Right lobe of liver (tissue), 6 donors: ENCODE results near the gene GIMAP6. TPM values are rescaled to one million over a fixed set of nuclear protein-coding genes. Genes with fewer than 3 reads are reported as not detected.

ENCODE experiments used
- ATAC-seq, 4 donors: fragments of 200-7000 bp; cut with Tn5 transposase; one replicate each; pipeline ENCODE4 v1.9.1; 2020; ENCODE audit warnings: mild to moderate bottlenecking in 4 of 4, moderate library complexity in 4 of 4
- DNase-seq, 3 donors: peaks; one replicate each; pipeline ENCODE4 v3.0.0-alpha.2; 2020
- H3K27ac ChIP-seq, 3 donors: fragments of 200-600 bp; one replicate each; pipeline ENCODE4 v1.8.0; 2022
- H3K27me3 ChIP-seq, 2 donors: fragments of 200-600 bp; one replicate each; pipeline ENCODE4 v1.8.0; 2022
- H3K36me3 ChIP-seq, 4 donors: fragments of 200-600 bp; sonication (generic) in 1 of 4; one replicate each; pipeline versions ENCODE4 v1.5.1 to v1.8.0; 2017 to 2022; ENCODE audit warnings: control low read depth in 1 of 4
- H3K4me1 ChIP-seq, 4 donors: fragments of 200-600 bp; sonication (generic) in 1 of 4; one replicate each; pipeline versions ENCODE4 v1.5.1 to v1.8.0; 2017 to 2022; ENCODE audit warnings: control low read depth in 1 of 4
- H3K4me3 ChIP-seq, 3 donors: fragments of 200-600 bp; one replicate each; pipeline ENCODE4 v1.8.0; 2022
- H3K9me3 ChIP-seq, 4 donors: fragments of 200-600 bp; sonication (generic) in 1 of 4; one replicate each; pipeline versions ENCODE4 v1.5.1 to v1.8.0; 2017 to 2022; ENCODE audit warnings: control low read depth in 1 of 4
- POLR2A ChIP-seq: fragments of 450-650 bp; IDR thresholded peaks from one replicate; pipeline ENCODE4 v1.6.1; 2017; ENCODE audit warnings: antibody characterized with exemption, mild to moderate bottlenecking
- WGBS: methylation state at CpG from one replicate; pipeline ENCODE4 v1.1.6; 2018; ENCODE audit warnings: low coverage, low lambda C conversion rate; ENCODE audit not compliant: insufficient coverage; ENCODE audit errors: missing lambda C conversion rate; 5-methylcytosine and 5-hydroxymethylcytosine counted together
- intact Hi-C, 2 donors: fragments of 100-400 bp; cut with DNase I; formaldehyde crosslinking; loops; one replicate each; pipeline versions ENCODE4 v1.11.2 to v1.14.1; 2022
- total RNA-seq, 6 experiments: library from RNA; depleted of rRNA in 2 of 6; stranded (reverse); fragments of >200 nt in 2 of 6; fragmentation: NEBNext Ultra II Directional in 3 of 6; extraction: Animal tissue kit (Norgen Biotek cat#: 25700) in 3 of 6; gene quantifications; one replicate each; pipeline versions ENCODE4 v1.1.0 to v1.2.4, GENCODE V29; 2016 to 2023
- TF ChIP-seq, protein P1 (sequence below), 4 donors: fragments of 200-600 bp in 3 of 4; fragments of 450-650 bp in 1 of 4; IDR thresholded peaks; one replicate each; pipeline versions ENCODE4 v1.5.1 to v1.8.0; 2016 to 2022; ENCODE audit warnings: antibody characterized with exemption in 4 of 4, mild to moderate bottlenecking in 2 of 4
- donor health status: DM: no; HTN: yes; CAD: no.
- donor health status: DM: no; HTN: no; CAD: no.
- donor health status: DM: no; HTN: no; CAD: no.
- donor health status: DM: no; HTN: yes; CAD: no.
- donor health status: DM: no; HTN: yes; CAD: no.

GIMAP6 gene
- total RNA-seq, 6 experiments from 2014 or later: 4.7 to 10.2 (median 8.4) TPM

DNA sequence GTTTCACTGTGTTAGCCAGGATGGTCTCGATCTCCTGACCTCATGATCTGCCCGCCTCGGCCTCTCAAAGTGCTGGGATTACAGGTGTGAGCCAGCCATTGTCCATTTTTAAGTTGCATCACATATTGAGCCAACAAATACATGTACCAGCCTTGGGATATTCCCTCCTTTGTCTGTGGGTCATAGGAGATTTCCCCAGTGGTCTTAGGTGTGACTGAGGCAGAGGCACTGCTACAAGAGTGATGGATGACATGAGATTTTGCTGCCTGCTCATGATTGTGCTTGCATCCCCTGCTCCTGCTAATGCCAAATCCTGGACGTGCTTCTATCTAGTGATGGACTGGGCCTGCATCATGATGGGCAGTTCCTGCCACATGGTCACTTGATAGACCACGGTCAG, 10.7 kb upstream of the GIMAP6 start:
- TF ChIP-seq POLR2A: no peak
- TF ChIP-seq, protein P1, sequence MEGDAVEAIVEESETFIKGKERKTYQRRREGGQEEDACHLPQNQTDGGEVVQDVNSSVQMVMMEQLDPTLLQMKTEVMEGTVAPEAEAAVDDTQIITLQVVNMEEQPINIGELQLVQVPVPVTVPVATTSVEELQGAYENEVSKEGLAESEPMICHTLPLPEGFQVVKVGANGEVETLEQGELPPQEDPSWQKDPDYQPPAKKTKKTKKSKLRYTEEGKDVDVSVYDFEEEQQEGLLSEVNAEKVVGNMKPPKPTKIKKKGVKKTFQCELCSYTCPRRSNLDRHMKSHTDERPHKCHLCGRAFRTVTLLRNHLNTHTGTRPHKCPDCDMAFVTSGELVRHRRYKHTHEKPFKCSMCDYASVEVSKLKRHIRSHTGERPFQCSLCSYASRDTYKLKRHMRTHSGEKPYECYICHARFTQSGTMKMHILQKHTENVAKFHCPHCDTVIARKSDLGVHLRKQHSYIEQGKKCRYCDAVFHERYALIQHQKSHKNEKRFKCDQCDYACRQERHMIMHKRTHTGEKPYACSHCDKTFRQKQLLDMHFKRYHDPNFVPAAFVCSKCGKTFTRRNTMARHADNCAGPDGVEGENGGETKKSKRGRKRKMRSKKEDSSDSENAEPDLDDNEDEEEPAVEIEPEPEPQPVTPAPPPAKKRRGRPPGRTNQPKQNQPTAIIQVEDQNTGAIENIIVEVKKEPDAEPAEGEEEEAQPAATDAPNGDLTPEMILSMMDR (IDR thresholded peaks at IDR 0.05): no peak
- Histone ChIP-seq H3K9me3 (no peaks in the 10 kb centered on the region), H3K36me3 (no peaks in the 10 kb centered on the region), H3K4me3 (no peak overlapping the region), H3K4me1 (no peaks in the 10 kb centered on the region), H3K27ac (no peak overlapping the region), H3K27me3 (no peaks in the 10 kb centered on the region)
- DNase-seq (no peak), ATAC-seq (no peak)
- intact Hi-C loops: no loop called here
- no CpG with 5 or more reads among the region's 5 CpGs for WGBS

GRCh38 chr7:150641854-150642253, 9.7 kb upstream of the GIMAP6 start:
- Histone ChIP-seq H3K9me3 (no peaks in the 10 kb centered on the region), H3K27me3 (no peaks in the 10 kb centered on the region), H3K4me3 (no peak overlapping the region), H3K4me1 (no peaks in the 10 kb centered on the region), H3K36me3 (no peaks in the 10 kb centered on the region), H3K27ac (no peak overlapping the region)
- intact Hi-C loops: no loop called here
- DNase-seq: no peak
- TF ChIP-seq, protein P1 (IDR thresholded peaks at IDR 0.05): no peak
- no peak for TF ChIP-seq POLR2A
- ATAC-seq: no peak

GRCh38 chr7:150633926-150634325, 1.7 kb upstream of the GIMAP6 start:
- intact Hi-C loops: no loop called here
- ATAC-seq: no peak
- TF ChIP-seq POLR2A: no peak
- TF ChIP-seq, protein P1 (IDR thresholded peaks at IDR 0.05): no peak
- DNase-seq: no peak
- Histone ChIP-seq H3K27me3 (no peaks in the 10 kb centered on the region), H3K4me3 (no peak overlapping the region), H3K4me1 (no peaks in the 10 kb centered on the region), H3K9me3 (no peaks in the 10 kb centered on the region), H3K36me3 (no peaks in the 10 kb centered on the region), H3K27ac (no peak overlapping the region)
- WGBS: 11% methylated on average over 1 of the region's 1 CpG

- Histone ChIP-seq H3K4me1 (no peaks in the 10 kb centered on the region), H3K4me3 (peak overlapping the region; percentile 19 to 51 (median 34)), H3K27me3 (no peaks in the 10 kb centered on the region), H3K27ac (peak overlapping the region; percentile 0 to 62 (median 13)), H3K9me3 (no peaks in the 10 kb centered on the region), H3K36me3 (no peaks in the 10 kb centered on the region)
- DNase-seq: no peak
- WGBS: 56% methylated on average over 3 of the region's 8 CpGs
- peak; percentile 61 to 75 (median 69) for ATAC-seq
- intact Hi-C loops: no loop called here
- TF ChIP-seq POLR2A: peak; percentile 21
- TF ChIP-seq, protein P1 (IDR thresholded peaks at IDR 0.05): no peak
Observed at GRCh38 chr7:150631084-150631826, 930 bp downstream of the GIMAP6 start.
